ENCODE results near the gene DENND1B. TPM values are rescaled to one million over a fixed set of nuclear protein-coding genes. Genes with fewer than 3 reads are reported as not detected.
A peak's percentile ranks its signal among the peaks of the same experiment; 100 is the strongest.

The DENND1B gene, protein sequence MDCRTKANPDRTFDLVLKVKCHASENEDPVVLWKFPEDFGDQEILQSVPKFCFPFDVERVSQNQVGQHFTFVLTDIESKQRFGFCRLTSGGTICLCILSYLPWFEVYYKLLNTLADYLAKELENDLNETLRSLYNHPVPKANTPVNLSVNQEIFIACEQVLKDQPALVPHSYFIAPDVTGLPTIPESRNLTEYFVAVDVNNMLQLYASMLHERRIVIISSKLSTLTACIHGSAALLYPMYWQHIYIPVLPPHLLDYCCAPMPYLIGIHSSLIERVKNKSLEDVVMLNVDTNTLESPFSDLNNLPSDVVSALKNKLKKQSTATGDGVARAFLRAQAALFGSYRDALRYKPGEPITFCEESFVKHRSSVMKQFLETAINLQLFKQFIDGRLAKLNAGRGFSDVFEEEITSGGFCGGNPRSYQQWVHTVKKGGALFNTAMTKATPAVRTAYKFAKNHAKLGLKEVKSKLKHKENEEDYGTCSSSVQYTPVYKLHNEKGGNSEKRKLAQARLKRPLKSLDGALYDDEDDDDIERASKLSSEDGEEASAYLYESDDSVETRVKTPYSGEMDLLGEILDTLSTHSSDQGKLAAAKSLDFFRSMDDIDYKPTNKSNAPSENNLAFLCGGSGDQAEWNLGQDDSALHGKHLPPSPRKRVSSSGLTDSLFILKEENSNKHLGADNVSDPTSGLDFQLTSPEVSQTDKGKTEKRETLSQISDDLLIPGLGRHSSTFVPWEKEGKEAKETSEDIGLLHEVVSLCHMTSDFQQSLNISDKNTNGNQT
- 22.1 TPM for total RNA-seq (ENCODE audit: unreplicated experiment)
- long read RNA-seq, partial matches to known transcripts = 2 of 7 reads
- long read RNA-seq, other reads (novel, unspliced or antisense) = 5 of 7 reads

DNA sequence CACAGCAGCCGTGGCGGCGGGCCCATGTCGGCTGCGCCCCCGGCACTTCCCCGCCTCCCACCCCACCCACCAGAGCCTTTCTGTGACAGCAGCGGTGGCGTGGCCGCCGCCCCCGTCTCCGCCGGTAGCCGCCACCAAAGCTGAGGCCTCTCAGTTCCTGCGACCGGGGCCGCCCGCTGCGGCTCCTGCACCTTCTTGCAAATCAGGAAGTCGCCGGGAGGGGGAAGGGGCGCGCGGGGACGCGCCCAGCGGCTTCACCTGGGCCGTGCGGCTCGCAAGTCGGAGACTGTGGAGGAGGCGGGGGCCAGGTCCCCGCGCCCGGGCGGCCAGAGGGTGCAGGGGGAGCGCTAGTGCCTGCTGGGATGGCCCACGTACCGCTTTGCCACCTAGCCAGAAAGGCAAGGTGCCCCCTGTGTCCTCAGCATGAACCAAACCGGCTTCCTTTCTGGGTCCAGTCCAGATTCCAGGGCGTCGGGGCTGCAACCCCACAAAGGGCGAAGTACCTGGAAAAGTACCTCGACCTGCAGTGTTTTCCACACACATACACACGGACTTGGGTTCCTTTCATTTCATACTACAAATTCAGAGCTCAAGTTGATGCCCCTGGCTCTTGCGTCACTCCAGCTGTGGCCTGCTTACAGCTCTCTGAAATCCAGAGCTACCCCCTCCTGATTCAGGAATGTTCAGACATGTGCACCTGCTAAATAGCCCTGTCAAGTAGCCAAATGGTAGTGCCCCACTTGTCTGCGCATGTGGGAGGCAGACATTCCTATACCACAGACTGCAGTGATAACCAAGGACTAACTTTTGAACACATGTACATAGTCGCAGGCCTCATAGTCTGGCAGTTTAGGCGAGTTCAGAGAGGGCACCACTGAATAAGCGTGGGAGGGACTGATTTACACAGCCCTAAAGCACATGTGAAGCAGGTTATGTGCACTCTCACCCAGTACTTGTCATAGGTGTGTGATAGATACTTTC lies at the start of gene DENND1B:
TSS of gene DENND1B (minus strand) at position 199 of the 981 bp plus-strand sequence. CDS start 325 bp downstream, outside the sequence.
- Mint-ChIP-seq H3K4me3 (ENCODE audit: unreplicated experiment) (peak within 1 kb of the TSS; percentile 89), H3K36me3 (ENCODE audit: unreplicated experiment) (peaks cover 4% of the 10 kb centered on the region), H3K9me3 (ENCODE audit: unreplicated experiment) (no peaks in the 10 kb centered on the region), H3K27me3 (ENCODE audit: unreplicated experiment) (no peaks in the 10 kb centered on the region), H3K4me1 (ENCODE audit: low read depth, unreplicated experiment) (peaks cover 12% of the 10 kb centered on the region), H3K27ac (ENCODE audit: unreplicated experiment) (peak within 1 kb of the TSS; percentile 3)
- TF ChIP-seq, protein P1, sequence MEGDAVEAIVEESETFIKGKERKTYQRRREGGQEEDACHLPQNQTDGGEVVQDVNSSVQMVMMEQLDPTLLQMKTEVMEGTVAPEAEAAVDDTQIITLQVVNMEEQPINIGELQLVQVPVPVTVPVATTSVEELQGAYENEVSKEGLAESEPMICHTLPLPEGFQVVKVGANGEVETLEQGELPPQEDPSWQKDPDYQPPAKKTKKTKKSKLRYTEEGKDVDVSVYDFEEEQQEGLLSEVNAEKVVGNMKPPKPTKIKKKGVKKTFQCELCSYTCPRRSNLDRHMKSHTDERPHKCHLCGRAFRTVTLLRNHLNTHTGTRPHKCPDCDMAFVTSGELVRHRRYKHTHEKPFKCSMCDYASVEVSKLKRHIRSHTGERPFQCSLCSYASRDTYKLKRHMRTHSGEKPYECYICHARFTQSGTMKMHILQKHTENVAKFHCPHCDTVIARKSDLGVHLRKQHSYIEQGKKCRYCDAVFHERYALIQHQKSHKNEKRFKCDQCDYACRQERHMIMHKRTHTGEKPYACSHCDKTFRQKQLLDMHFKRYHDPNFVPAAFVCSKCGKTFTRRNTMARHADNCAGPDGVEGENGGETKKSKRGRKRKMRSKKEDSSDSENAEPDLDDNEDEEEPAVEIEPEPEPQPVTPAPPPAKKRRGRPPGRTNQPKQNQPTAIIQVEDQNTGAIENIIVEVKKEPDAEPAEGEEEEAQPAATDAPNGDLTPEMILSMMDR (IDR thresholded peaks at IDR 0.05; ENCODE audit: partially characterized antibody, unreplicated experiment) = no peak
- peak; percentile 78 for DNase-seq

DNA sequence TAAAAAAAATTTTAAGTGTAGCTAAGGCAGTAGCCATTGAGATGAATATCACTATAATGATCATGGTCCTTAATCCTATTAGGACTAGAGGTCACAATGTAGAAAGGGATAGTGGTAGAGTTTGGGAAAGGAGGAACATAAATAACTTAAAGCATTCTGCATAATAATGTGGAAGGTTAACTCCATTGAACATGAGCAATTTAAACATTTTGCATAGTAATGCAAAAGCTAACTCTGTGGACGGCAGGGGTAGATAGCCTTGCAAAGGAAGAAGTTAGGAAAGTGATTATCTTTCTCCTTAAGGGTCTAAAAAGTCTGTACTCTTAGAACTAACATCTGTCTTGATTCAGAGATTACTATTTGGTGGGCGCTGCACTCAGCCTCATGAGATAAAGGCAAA lies 39.0 kb upstream of the DENND1B start:
- Mint-ChIP-seq H3K27me3 (ENCODE audit: unreplicated experiment) (no peaks in the 10 kb centered on the region), H3K4me1 (ENCODE audit: low read depth, unreplicated experiment) (peaks cover 8% of the 10 kb centered on the region), H3K9me3 (ENCODE audit: unreplicated experiment) (peaks cover 2% of the 10 kb centered on the region), H3K27ac (ENCODE audit: unreplicated experiment) (no peak overlapping the region), H3K36me3 (ENCODE audit: unreplicated experiment) (no peaks in the 10 kb centered on the region), H3K4me3 (ENCODE audit: unreplicated experiment) (no peak overlapping the region)
- no peak for DNase-seq
- TF ChIP-seq, protein P1 (IDR thresholded peaks at IDR 0.05; ENCODE audit: partially characterized antibody, unreplicated experiment) = no peak

DNA sequence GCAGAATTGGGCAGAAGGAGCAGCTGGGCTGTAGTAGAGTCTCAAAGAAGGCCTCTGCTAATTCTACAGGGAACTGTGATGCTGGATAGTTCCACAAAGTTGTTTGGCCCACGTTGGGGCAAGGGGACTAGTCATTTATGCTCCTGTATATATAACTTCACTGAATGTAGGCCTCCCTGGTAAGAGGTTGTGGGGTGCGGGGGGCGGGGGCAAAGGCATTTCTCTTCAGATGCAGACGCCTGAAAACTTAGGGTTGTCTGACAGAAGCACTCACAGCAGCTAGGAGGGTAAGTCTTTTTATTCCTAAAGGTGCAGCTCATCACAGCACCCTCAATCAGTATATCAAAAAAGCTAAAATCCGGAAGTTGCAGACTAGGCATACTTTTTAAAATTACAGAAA lies 38.5 kb upstream of the DENND1B start:
- H3K4me1 Mint-ChIP-seq (ENCODE audit: low read depth, unreplicated experiment) = peaks cover 13% of the 10 kb centered on the region
- H3K27ac Mint-ChIP-seq (ENCODE audit: unreplicated experiment) = no peak overlapping the region
- no peaks in the 10 kb centered on the region for H3K27me3 Mint-ChIP-seq (ENCODE audit: unreplicated experiment)
- H3K4me3 Mint-ChIP-seq (ENCODE audit: unreplicated experiment) = no peak overlapping the region
- H3K9me3 Mint-ChIP-seq (ENCODE audit: unreplicated experiment) = peaks cover 2% of the 10 kb centered on the region
- DNase-seq = no peak
- TF ChIP-seq, protein P1 (IDR thresholded peaks at IDR 0.05; ENCODE audit: partially characterized antibody, unreplicated experiment) = no peak
- H3K36me3 Mint-ChIP-seq (ENCODE audit: unreplicated experiment) = no peaks in the 10 kb centered on the region

DNA sequence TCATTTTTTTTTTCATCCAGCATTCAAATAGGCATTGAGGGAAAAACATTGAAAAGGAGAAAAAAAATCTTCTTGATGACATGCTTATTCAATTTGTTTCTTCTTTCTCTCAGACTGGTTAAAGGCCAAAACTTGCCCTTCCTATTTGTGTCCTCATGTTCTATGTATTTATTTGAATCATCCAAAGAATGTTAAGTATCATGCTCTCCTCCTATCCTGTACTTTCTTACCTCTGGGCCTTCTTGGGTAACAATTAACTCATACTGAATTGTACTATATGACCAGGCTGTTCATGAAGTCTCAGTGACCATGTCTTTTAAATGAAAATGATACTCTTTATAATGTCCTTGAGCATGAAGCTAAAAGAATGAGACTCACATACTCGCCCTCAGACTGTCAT lies 36.5 kb upstream of the DENND1B start:
- peaks cover 14% of the 10 kb centered on the region for H3K4me1 Mint-ChIP-seq (ENCODE audit: low read depth, unreplicated experiment)
- no peak for DNase-seq
- H3K27ac Mint-ChIP-seq (ENCODE audit: unreplicated experiment) = no peak overlapping the region
- no peaks in the 10 kb centered on the region for H3K36me3 Mint-ChIP-seq (ENCODE audit: unreplicated experiment)
- no peak overlapping the region for H3K4me3 Mint-ChIP-seq (ENCODE audit: unreplicated experiment)
- peaks cover 2% of the 10 kb centered on the region for H3K9me3 Mint-ChIP-seq (ENCODE audit: unreplicated experiment)
- TF ChIP-seq, protein P1 (IDR thresholded peaks at IDR 0.05; ENCODE audit: partially characterized antibody, unreplicated experiment) = no peak
- H3K27me3 Mint-ChIP-seq (ENCODE audit: unreplicated experiment) = no peaks in the 10 kb centered on the region

All from glutamatergic neuron (in vitro differentiated cells).